Mucosa of descending colon (tissue), 3 donors: Measurements from ENCODE around the gene NEXMIF. TPM values are rescaled to one million over a fixed set of nuclear protein-coding genes. Genes with fewer than 3 reads are reported as not detected.

Experiments used
- ATAC-seq: fragments of 200-7000 bp; cut with Tn5 transposase; one replicate; pipeline ENCODE4 v1.9.1; 2020; ENCODE audit warnings: mild to moderate bottlenecking, moderate library complexity
- DNase-seq, 3 donors: peaks; one replicate each; pipeline ENCODE4 v3.0.0-alpha.2; 2020
- H3K36me3 ChIP-seq: fragments of 200-600 bp; one replicate; pipeline ENCODE4 v1.8.0; 2021; ENCODE audit warnings: low read depth, mild to moderate bottlenecking
- H3K4me1 ChIP-seq: fragments of 200-600 bp; one replicate; pipeline ENCODE4 v1.8.0; 2021; ENCODE audit warnings: low read depth, mild to moderate bottlenecking
- H3K4me3 ChIP-seq: fragments of 200-600 bp; one replicate; pipeline ENCODE4 v1.8.0; 2021; ENCODE audit warnings: mild to moderate bottlenecking
- H3K9me3 ChIP-seq: fragments of 200-600 bp; one replicate; pipeline ENCODE4 v1.8.0; 2021; ENCODE audit warnings: mild to moderate bottlenecking
- intact Hi-C, 2 donors: fragments of 100-400 bp; cut with DNase I in 1 of 2; cut with micrococcal nuclease in 1 of 2; formaldehyde crosslinking; loops; one replicate each; pipeline versions ENCODE4 v1.11.0 to v1.11.1; 2022; cut with DNase I, micrococcal nuclease
- total RNA-seq, 3 donors: library from RNA; stranded (reverse); fragmentation: NEBNext Ultra II Directional in 2 of 3; extraction: Animal tissue kit (Norgen Biotek cat#: 25700) in 2 of 3; gene quantifications; one replicate each; pipeline versions ENCODE4 v1.2.1 to v1.2.4, GENCODE V29; 2021 to 2023
- TF ChIP-seq, protein P1 (sequence below): fragments of 200-600 bp; IDR thresholded peaks from one replicate; pipeline ENCODE4 v1.8.0; 2022; ENCODE audit warnings: antibody characterized with exemption, mild to moderate bottlenecking
- donor health status: DM: no; HTN: no; CAD: no; lungs with moderate emphysema.
- donor health status: DM: no; HTN: no; CAD: no.
- donor health status: DM: no; HTN: yes; CAD: no.

NEXMIF gene
- total RNA-seq, 3 donors from 2014 or later: 1.0 to 6.8 (median 1.7) TPM

GRCh38 chrX:74924449-74925224, 615 bp downstream of the NEXMIF start:
- peak; percentile 78 for ATAC-seq
- no peaks in the 10 kb centered on the region for H3K36me3 ChIP-seq
- DNase-seq: peak; percentile 45 to 65 (median 55)
- no peak overlapping the region for H3K4me3 ChIP-seq
- no peaks in the 10 kb centered on the region for H3K9me3 ChIP-seq
- TF ChIP-seq, protein P1, sequence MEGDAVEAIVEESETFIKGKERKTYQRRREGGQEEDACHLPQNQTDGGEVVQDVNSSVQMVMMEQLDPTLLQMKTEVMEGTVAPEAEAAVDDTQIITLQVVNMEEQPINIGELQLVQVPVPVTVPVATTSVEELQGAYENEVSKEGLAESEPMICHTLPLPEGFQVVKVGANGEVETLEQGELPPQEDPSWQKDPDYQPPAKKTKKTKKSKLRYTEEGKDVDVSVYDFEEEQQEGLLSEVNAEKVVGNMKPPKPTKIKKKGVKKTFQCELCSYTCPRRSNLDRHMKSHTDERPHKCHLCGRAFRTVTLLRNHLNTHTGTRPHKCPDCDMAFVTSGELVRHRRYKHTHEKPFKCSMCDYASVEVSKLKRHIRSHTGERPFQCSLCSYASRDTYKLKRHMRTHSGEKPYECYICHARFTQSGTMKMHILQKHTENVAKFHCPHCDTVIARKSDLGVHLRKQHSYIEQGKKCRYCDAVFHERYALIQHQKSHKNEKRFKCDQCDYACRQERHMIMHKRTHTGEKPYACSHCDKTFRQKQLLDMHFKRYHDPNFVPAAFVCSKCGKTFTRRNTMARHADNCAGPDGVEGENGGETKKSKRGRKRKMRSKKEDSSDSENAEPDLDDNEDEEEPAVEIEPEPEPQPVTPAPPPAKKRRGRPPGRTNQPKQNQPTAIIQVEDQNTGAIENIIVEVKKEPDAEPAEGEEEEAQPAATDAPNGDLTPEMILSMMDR: no peak
- no peaks in the 10 kb centered on the region for H3K4me1 ChIP-seq
- intact Hi-C loops: no loop called here

DNA sequence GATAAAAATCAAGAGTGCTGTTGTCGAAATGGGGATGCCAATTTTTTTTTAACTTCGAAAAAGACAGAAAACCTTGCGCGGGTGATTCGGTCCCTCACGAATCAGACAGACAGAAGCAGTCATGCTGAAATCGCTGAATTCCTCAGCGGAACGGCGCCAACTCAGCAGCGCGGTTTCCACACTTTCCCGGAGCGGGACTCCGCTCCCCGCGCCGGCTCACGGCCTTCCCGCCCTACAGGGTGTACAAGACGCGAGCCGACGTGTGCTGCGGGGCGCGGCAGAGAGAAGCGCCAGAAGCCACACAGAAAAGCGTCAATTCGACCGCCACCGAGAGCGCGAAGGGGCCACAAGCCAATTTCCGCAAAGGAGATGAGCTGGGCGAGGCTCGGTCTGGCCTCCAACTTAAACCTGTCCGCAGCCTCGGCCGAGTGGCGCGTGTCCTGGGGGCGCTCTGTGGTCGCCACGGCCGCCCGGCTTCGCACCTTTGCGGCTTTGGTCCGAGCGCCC, 1.3 kb downstream of the NEXMIF start:
- H3K36me3 ChIP-seq: no peaks in the 10 kb centered on the region
- DNase-seq (peak; percentile 14 to 41 (median 36)), ATAC-seq (peak; percentile 31)
- H3K9me3 ChIP-seq: no peaks in the 10 kb centered on the region
- H3K4me3 ChIP-seq: no peak overlapping the region
- TF ChIP-seq, protein P1: no peak
- intact Hi-C loops: no loop called here
- no peaks in the 10 kb centered on the region for H3K4me1 ChIP-seq

DNA sequence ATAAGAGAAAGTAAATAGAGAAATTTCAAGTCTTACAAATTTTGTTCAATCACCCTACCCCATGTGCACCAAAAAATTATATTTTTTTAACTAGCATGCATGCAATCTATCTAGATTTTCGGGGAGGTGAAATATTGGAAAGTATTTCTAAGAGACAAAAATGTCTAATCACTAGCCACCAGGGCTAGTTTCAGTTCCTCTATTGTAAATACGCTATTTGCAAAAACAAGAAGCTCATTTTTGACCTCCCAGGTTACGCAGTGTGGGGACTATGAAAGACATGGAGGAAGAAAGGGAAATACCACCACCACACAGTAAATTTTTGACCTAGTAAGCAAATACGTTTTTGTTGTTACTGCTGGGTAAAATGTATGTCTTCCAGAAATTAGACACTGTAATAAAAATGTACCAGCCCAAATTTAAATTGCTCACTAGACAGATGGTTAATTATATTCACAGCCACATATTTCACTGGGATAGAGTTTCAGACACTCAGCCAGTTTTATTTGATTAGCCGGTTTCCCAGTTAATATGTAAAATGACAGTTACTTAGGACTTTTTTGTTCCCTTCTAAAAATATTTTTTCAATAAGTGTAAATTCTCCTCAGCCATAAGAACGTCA, 2.2 kb downstream of the NEXMIF start:
- no peaks in the 10 kb centered on the region for H3K4me1 ChIP-seq
- intact Hi-C loops: no loop called here
- no peaks in the 10 kb centered on the region for H3K36me3 ChIP-seq
- H3K4me3 ChIP-seq: no peak overlapping the region
- TF ChIP-seq, protein P1: no peak
- no peaks in the 10 kb centered on the region for H3K9me3 ChIP-seq
- DNase-seq: no peak
- no peak for ATAC-seq

DNA sequence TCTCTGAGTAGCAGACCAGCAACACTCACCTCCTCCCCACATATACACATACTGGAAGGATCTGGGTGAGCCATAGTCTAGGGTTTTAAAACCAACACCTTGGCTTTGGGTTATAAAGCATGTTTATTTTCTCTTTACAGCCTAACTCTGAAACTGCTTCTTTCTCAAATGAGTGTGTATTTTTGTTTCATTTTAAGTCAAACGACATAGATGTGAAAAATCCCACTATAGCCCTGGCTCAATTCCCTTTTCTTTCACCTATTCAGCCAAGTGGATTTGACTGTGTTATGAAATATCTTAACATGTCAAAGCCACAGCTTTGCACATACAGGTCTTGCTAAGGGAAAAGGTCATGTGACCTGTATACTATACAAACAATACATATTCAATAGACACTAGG, 13.8 kb downstream of the NEXMIF start:
- intact Hi-C loops: no loop called here
- TF ChIP-seq, protein P1: no peak
- no peak overlapping the region for H3K4me3 ChIP-seq
- DNase-seq: no peak
- ATAC-seq: no peak
- no peaks in the 10 kb centered on the region for H3K36me3 ChIP-seq
- H3K9me3 ChIP-seq: no peaks in the 10 kb centered on the region
- no peaks in the 10 kb centered on the region for H3K4me1 ChIP-seq

GRCh38 chrX:74906417-74906816, 18.8 kb downstream of the NEXMIF start:
- intact Hi-C loops: no loop called here
- ATAC-seq (no peak), DNase-seq (no peak)
- H3K36me3 ChIP-seq: no peaks in the 10 kb centered on the region
- TF ChIP-seq, protein P1: no peak
- no peak overlapping the region for H3K4me3 ChIP-seq
- no peaks in the 10 kb centered on the region for H3K9me3 ChIP-seq
- H3K4me1 ChIP-seq: no peaks in the 10 kb centered on the region
